Nephron progenitor cell (in vitro differentiated cells): ENCODE measurements around the gene TIMM22.
"Not testable (repeated sequence)": the region's sequence is repeated elsewhere in the genome, so short reads cannot be mapped to it uniquely, and the experiment has no call there.

Experiments
- DNase-seq: peaks from one replicate; pipeline ENCODE4 v3.0.0; 2021
- H3K27ac Mint-ChIP-seq: 2 replicates; pipeline ENCODE4 v1.8.0; 2021; ENCODE audit warnings: mild to moderate bottlenecking, moderate library complexity, mixed read lengths
- H3K27me3 Mint-ChIP-seq: 2 replicates; pipeline ENCODE4 v1.8.0; 2021; ENCODE audit warnings: mild to moderate bottlenecking, low read depth, mixed read lengths; ENCODE audit not compliant: poor library complexity
- H3K36me3 Mint-ChIP-seq: 2 replicates; pipeline ENCODE4 v1.8.0; 2021; ENCODE audit warnings: low read depth, mixed read lengths
- H3K4me1 Mint-ChIP-seq: 2 replicates; pipeline ENCODE4 v1.8.0; 2021; ENCODE audit warnings: mixed read lengths
- H3K4me3 Mint-ChIP-seq: 2 replicates; pipeline ENCODE4 v1.8.0; 2021; ENCODE audit warnings: mild to moderate bottlenecking, moderate library complexity, mixed read lengths
- H3K9me3 Mint-ChIP-seq: 2 replicates; pipeline ENCODE4 v1.8.0; 2021; ENCODE audit warnings: mild to moderate bottlenecking, moderate library complexity, mixed read lengths
- CTCF ChIP-seq: fragments of 200-600 bp; sonication (generic); IDR thresholded peaks from 2 replicates; pipeline ENCODE4 v1.5.0; 2021; ENCODE audit warnings: antibody characterized with exemption

TIMM22 gene

DNA sequence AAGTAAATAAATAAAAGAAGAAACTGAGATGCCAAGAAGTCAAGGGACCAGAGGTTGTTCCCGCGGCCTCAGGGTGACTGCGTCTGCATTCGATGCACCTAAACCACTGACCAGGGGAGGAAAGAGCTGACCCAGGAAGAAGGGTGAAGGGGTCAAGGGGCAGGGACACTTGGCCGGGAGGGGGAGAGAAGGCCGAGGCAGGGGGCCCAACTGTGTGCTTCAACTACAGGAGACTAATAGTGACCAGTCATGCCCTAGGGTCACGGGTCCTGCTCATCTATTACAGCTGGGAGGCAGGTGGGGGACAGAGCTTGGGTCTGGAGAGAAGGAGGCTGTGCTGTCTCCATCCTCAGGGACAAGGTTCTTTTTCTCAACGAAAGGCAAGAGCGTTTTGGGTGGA is 44.8 kb downstream of the TIMM22 start:
- H3K27ac Mint-ChIP-seq = no peak overlapping the region

DNA sequence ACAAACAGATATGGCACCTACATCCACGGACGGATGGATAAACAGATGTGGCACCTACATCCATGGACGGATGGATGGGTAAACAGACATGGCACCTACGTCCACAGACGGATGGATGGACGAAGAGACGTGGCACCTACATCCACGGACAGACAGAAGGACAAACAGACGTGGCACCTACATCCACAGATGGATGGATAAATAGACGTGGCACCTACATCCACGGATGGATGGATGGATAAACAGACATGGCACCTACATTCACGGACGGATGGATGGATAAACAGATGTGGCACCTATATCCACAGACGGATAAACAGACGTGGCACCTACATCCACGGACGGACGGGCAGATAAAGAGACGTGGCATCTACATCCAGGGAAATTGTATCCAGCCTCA is 45.6 kb downstream of the TIMM22 start:
- H3K4me1 Mint-ChIP-seq = peaks cover 87% of the 10 kb centered on the region
- peak overlapping the region; percentile 13 for H3K4me3 Mint-ChIP-seq
- H3K27ac Mint-ChIP-seq = no peak overlapping the region
- peaks cover 2% of the 10 kb centered on the region for H3K27me3 Mint-ChIP-seq
- H3K36me3 Mint-ChIP-seq = peaks cover 25% of the 10 kb centered on the region
- no peak for TF ChIP-seq CTCF
- no peaks in the 10 kb centered on the region for H3K9me3 Mint-ChIP-seq
- no peak for DNase-seq

More for the DNA sequence above, 44.8 kb downstream of the TIMM22 start:
- Mint-ChIP-seq H3K4me3 (no peak overlapping the region), H3K36me3 (peaks cover 25% of the 10 kb centered on the region), H3K27me3 (peaks cover 4% of the 10 kb centered on the region), H3K9me3 (no peaks in the 10 kb centered on the region), H3K4me1 (peaks cover 89% of the 10 kb centered on the region)
- no peak for DNase-seq
- TF ChIP-seq CTCF = no peak

DNA sequence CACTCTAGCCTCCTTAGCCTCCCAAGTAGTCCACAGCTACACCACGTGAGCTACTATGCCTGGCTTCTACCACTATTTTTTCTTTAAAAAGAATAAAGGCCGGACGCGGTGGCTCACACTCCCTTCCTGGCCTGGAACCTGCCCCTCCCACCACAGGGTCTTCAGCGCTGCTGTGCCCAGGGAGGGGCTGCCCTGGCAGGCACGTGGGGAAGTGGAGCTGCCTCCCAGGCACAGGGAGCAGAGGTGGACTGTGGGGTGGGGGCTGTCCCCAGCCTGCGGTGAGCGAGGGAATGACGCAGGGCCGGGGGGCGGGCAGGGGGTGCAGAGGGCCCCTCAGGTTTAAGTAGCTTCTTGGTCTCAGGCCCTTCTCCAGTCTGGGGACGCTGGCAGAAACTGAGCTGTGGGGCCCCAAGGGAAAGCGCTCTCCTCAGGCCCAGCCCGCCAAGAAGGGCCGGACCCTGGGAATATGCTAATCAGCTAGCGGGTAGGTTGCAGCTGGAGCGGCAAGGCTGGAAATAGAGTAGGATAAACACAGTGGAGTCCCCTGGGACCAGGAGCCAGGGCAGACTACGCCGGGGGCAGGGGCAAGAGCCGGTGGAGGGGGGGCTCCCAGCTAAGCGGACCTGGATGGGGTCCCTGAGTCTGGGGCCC is 46.8 kb downstream of the TIMM22 start:
- no peak for TF ChIP-seq CTCF
- no peaks in the 10 kb centered on the region for H3K9me3 Mint-ChIP-seq
- no peak overlapping the region for H3K4me3 Mint-ChIP-seq
- DNase-seq = peak; percentile 61
- no peak overlapping the region for H3K27ac Mint-ChIP-seq
- H3K27me3 Mint-ChIP-seq = peaks cover 6% of the 10 kb centered on the region
- H3K4me1 Mint-ChIP-seq = peaks cover 84% of the 10 kb centered on the region
- peaks cover 30% of the 10 kb centered on the region for H3K36me3 Mint-ChIP-seq

GRCh38 chr17:1044387-1045009 is 47.6 kb downstream of the TIMM22 start:
- not testable (repeated sequence) for H3K9me3 Mint-ChIP-seq, H3K27me3 Mint-ChIP-seq, H3K4me3 Mint-ChIP-seq, DNase-seq
- Mint-ChIP-seq H3K4me1 (peaks cover 76% of the 10 kb centered on the region), H3K36me3 (peaks cover 38% of the 10 kb centered on the region), H3K27ac (peak overlapping the region; percentile 78)

DNA sequence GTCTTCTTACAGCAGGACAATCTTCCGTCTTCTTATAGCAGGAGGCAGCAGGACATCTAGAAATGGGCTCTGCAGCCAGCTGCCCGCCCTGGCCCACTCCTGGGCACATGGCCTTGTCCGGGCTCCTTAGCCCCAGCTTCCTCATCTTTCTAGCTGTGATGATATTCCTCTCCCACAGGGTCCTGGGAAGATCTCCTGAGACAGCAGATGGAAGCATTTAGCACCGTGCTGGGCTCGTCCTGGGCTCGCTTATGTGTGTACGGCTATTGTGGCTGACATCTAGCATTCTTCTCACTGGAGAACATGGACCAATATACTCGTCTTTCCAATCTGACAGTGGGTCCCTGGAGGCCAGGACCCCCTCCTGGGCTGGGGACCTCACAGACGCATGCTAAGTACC is 48.5 kb downstream of the TIMM22 start:
- H3K4me3 Mint-ChIP-seq = no peak overlapping the region

More for the DNA sequence above, 48.5 kb downstream of the TIMM22 start:
- TF ChIP-seq CTCF = no peak
- DNase-seq = no peak
- Mint-ChIP-seq H3K4me1 (peaks cover 66% of the 10 kb centered on the region), H3K27ac (peak overlapping the region; percentile 26), H3K9me3 (no peaks in the 10 kb centered on the region), H3K36me3 (peaks cover 45% of the 10 kb centered on the region), H3K27me3 (peaks cover 6% of the 10 kb centered on the region)
